AG09309 (cell line): ENCODE results near the gene NEU1.
A peak's percentile ranks its signal among the peaks of the same experiment; 100 is the strongest.
"Not testable (repeated sequence)": the region's sequence is repeated elsewhere in the genome, so short reads cannot be mapped to it uniquely, and the experiment has no call there.

ENCODE experiments used
- DNase-seq: peaks from one replicate; pipeline ENCODE4 v3.0.0-alpha.2; 2010; ENCODE audit warnings: low read depth
- H3K4me3 ChIP-seq: 2 replicates; pipeline ENCODE4 v1.5.1; 2011; ENCODE audit warnings: mild to moderate bottlenecking, low read depth, low read length, moderate library complexity; ENCODE audit not compliant: control insufficient read depth
- TF ChIP-seq, protein P1 (sequence below): IDR thresholded peaks from 2 replicates; pipeline ENCODE4 v1.5.1; 2011; ENCODE audit warnings: mild to moderate bottlenecking, low read depth, low read length, inconsistent platforms; ENCODE audit not compliant: insufficient read depth, control insufficient read depth; ENCODE audit errors: missing control alignments

NEU1 gene

DNA sequence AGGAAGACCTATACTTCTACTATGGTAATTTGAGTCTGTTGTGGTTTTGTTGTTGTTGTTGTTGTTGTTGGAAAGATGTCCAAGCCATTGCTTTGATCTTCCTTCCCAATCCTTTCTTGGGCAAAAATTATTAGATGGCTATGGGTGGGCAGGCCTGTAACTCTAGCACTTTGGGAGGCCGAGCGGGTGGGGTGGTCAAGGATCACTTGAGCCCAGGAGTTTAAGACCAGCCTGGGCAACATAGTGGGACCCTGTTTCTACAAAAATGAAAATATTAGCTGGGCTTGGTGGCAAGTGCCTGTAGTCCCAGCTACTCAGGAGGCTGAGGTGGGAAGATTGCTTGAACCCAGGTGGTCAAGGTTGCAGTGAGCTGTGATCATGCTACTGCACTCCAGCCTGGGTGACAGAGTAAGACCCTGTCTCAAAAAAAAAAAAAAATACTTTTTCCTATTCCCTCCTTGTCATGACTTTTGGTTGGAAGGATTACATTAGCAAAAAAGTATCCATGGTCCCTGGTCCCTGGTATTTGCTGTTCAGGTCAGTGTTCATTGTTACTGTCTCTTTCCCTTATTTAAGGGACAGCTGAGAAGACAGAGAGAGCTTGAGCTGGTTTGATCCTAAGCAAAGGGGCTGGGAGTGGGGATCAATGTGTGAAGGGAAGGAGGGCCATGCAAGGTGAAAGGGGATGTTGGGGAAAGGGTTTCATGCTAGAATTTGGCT is 11.7 kb downstream of the NEU1 start:
- no peak for DNase-seq
- no peak overlapping the region for H3K4me3 ChIP-seq
- TF ChIP-seq, protein P1, sequence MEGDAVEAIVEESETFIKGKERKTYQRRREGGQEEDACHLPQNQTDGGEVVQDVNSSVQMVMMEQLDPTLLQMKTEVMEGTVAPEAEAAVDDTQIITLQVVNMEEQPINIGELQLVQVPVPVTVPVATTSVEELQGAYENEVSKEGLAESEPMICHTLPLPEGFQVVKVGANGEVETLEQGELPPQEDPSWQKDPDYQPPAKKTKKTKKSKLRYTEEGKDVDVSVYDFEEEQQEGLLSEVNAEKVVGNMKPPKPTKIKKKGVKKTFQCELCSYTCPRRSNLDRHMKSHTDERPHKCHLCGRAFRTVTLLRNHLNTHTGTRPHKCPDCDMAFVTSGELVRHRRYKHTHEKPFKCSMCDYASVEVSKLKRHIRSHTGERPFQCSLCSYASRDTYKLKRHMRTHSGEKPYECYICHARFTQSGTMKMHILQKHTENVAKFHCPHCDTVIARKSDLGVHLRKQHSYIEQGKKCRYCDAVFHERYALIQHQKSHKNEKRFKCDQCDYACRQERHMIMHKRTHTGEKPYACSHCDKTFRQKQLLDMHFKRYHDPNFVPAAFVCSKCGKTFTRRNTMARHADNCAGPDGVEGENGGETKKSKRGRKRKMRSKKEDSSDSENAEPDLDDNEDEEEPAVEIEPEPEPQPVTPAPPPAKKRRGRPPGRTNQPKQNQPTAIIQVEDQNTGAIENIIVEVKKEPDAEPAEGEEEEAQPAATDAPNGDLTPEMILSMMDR = no peak

DNA sequence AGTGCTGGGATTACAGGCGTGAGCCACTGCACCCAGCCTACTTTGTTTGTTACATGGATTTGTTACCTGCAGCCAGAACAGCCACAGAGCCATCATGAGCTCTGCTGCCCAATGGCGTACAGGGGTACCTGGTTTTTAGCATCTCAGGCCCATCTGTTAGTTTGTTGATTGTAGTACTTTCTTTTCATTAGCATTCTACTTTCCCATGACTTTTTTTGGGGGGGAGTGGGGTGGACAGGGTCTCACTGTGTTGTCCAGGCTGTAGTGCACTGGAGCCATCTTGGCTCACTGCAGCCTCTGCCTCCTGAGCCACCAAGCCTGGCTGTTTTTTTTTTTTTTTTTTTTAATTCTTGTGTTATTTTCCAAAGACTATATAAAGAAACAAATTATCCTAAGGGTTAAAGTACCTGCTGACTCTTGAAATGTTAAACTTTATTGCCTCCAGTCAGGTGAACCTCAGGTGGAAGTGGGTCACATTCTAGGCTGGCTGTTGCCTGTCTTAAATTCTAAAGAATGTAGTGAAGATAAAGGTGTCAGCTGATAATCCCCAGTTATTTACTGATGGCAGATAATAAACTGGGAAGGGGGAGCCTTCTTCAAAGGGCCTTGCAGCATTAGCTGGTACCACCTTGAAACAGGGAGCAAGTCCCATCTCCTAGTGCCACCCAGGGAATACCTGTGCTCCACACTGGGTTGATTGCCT is 15.2 kb downstream of the NEU1 start:
- no peak for DNase-seq

DNA sequence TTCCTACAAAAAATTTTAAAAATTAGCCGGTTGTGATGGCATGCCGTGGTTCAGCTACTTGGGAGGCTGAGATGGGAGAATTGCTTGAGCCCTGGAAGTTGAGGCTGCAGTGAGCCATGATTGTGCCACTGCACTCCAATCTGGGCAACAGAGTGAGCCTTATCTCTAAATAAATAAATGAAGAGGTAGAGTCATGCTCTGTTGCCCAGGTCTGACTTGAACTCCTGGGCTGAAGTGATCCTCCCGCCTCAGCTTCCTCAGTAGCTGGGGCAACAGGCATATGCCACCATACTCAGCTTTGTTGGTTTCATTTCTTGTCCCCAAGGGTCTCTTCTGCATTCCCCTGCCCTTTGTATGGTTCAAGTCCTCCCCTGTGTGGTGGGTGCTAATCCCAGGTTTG is 18.1 kb downstream of the NEU1 start:
- TF ChIP-seq, protein P1 = no peak
- H3K4me3 ChIP-seq = no peak overlapping the region
- DNase-seq = no peak

More for the DNA sequence above, 15.2 kb downstream of the NEU1 start:
- TF ChIP-seq, protein P1 = no peak
- no peak overlapping the region for H3K4me3 ChIP-seq

DNA sequence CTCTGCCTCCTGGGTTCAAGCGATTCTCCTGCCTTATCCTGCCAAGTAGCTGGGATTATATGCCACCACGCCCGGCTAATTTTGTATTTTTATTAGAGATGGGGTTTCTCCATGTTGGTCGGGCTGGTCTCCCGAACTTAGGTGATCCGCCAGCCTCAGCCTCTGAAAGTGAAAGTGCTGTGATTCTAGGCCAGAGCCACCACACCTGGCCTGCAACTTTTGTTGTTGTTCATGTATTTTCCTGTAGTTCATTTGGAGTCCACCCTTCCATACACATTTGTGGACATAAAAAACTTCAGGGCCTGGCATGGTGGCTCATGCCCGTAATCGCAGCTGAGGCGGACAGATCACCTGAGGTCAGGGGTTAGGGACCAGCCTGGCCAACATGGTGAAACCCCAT is 20.6 kb downstream of the NEU1 start:
- DNase-seq = no peak
- H3K4me3 ChIP-seq = no peak overlapping the region
- TF ChIP-seq, protein P1 = no peak

DNA sequence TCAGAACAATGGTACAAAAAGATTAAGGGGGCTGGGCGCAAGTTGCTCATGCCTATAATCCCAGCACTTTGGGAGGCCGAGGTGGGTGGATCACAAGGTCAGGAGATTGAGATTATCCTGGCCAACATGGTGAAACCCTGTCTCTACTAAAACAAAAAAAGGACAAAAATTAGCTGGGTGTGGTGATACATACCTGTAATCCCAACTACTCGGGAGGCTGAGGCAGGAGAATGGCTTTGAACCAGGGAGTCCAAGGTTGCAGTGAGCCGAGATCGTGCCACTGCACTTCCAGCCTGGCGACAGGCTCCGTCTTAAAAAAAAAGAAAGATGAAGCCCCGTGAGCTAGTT is 22.9 kb downstream of the NEU1 start:
- not testable (repeated sequence) for H3K4me3 ChIP-seq

DNA sequence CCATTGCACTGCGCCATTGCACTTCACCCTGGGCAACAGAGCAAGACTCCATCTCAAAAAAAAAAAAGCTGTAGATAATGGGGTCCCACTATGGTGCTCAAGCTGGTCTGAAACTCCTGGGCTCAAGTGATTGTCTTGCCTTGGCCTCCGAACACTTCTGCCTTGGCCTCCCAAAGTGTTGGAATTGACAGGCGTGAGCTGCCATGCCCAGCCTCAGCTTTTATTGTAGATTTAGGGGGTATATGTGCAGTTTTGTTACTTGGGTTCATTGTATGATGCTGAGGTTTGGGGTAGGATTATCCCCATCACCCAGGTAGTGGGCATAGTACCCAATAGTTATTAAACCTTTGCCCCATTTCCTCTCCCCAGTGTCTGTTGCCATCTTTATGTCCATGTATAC is 23.7 kb downstream of the NEU1 start:
- no peak for DNase-seq
- H3K4me3 ChIP-seq = no peak overlapping the region
- TF ChIP-seq, protein P1 = no peak

More for the DNA sequence above, 22.9 kb downstream of the NEU1 start:
- not testable (repeated sequence) for DNase-seq

DNA sequence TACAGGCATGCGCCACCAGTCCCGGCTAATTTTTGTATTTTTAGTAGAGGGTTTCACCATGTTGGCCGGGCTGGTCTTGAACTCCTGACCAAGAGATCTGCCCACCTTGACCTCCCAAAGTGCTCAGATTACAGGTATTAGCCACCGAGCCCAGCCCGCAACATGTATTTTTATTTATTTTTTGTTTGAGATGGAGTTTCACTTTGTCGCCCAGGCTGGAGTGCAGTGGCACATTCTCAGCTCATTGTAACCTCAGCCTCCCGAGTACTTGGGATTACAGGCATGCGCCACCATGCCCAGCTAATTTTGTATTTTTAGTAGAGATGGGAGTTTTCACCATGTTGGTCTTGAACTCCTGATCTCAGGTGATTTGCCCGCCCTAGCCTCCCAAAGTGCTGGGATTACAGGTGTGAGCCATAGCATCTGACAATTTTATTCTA is 24.5 kb downstream of the NEU1 start:
- H3K4me3 ChIP-seq = peak overlapping the region; percentile 100

More for the DNA sequence above, 24.5 kb downstream of the NEU1 start:
- DNase-seq = not testable (repeated sequence)
